ENCODE results near the gene MCIDAS. TPM values are rescaled to one million over a fixed set of nuclear protein-coding genes. Genes with fewer than 3 reads are reported as not detected.

Gene MCIDAS
- total RNA-seq, 2 donors from 2014 or later, result 0.80 TPM; not detected in 1

- Histone ChIP-seq H3K27ac (no peak overlapping the region), H3K4me1 (replicated peaks) (peaks cover 3% of the 10 kb centered on the region), H3K27me3 (replicated peaks; ENCODE audit: insufficient read depth) (no peaks in the 10 kb centered on the region), H3K9me3 (no peaks in the 10 kb centered on the region), H3K4me3 (peak overlapping the region; percentile 20 to 35), H3K36me3 (no peaks in the 10 kb centered on the region)
- TF ChIP-seq POLR2AphosphoS5 (IDR thresholded peaks at IDR 0.05), result no peak
- TF ChIP-seq POLR2A (IDR thresholded peaks at IDR 0.05), result no peak
- TF ChIP-seq, protein P1, sequence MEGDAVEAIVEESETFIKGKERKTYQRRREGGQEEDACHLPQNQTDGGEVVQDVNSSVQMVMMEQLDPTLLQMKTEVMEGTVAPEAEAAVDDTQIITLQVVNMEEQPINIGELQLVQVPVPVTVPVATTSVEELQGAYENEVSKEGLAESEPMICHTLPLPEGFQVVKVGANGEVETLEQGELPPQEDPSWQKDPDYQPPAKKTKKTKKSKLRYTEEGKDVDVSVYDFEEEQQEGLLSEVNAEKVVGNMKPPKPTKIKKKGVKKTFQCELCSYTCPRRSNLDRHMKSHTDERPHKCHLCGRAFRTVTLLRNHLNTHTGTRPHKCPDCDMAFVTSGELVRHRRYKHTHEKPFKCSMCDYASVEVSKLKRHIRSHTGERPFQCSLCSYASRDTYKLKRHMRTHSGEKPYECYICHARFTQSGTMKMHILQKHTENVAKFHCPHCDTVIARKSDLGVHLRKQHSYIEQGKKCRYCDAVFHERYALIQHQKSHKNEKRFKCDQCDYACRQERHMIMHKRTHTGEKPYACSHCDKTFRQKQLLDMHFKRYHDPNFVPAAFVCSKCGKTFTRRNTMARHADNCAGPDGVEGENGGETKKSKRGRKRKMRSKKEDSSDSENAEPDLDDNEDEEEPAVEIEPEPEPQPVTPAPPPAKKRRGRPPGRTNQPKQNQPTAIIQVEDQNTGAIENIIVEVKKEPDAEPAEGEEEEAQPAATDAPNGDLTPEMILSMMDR (IDR thresholded peaks at IDR 0.05), result no peak
- intact Hi-C loops (cut with DNase I), result no loop called here
- no peak for DNase-seq (ENCODE audit: low spot score)
- 10% methylated on average over 30 of the region's 30 CpGs for WGBS
These were observed 732 bp upstream of the MCIDAS start for GRCh38 chr5:55227664-55228430.

DNA sequence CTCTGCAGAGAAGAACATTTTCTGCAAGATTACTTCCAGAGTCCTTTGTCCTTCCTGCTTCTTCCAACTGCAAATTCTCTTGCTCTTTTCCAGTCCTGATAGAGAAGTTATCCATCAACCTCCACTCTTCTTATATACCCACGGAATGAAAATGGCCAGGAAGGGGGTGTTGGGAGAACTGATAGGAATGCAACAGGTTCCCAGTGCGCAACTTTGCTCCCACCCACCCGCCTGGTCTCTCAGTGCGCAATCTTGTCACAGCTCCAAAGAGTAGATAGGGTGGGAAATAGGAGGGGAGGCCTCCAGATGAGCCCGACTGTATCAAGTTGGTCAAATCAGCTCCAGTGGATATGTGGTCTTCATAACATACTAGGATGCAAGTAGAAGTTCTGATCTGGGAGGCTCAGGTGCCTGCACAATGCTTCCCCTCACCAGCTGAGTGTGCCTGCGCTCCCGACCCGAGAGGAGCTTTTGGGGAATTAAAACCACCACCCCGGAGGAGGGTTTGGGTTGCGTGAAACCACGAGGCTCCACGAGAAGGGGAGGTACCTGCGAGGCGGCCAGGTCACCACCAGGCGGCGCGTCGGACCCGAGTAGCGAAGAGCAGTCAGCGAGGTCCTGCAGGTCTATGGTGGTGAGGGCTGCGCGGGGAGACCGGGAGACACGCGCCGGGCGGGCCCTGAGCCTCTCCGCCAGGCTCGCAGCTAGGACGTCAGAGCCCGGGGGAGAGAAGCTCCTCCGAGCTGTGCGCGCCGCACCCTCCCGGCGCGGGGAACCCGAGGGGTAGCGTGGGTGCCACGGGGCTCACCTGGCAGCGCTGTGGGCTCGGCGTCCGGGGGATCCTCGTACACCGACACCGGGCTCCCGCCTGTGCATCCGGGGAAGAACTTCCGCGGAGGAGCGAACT lies 835 bp downstream of the MCIDAS start:
- no peak for TF ChIP-seq POLR2AphosphoS5 (IDR thresholded peaks at IDR 0.05)
- TF ChIP-seq, protein P1 (IDR thresholded peaks at IDR 0.05), result peak in 3 of 4 experiments; percentile 15 to 59 (median 41)
- intact Hi-C loops (cut with DNase I), result no loop called here
- Histone ChIP-seq H3K4me3 (peak overlapping the region; percentile 20 to 35), H3K27me3 (replicated peaks; ENCODE audit: insufficient read depth) (peaks cover 6% of the 10 kb centered on the region), H3K4me1 (replicated peaks) (peaks cover 3% of the 10 kb centered on the region), H3K9me3 (no peaks in the 10 kb centered on the region), H3K36me3 (no peaks in the 10 kb centered on the region), H3K27ac (no peak overlapping the region)
- DNase-seq (ENCODE audit: low spot score), result peak; percentile 19
- 7% methylated on average over 51 of the region's 54 CpGs for WGBS

DNA sequence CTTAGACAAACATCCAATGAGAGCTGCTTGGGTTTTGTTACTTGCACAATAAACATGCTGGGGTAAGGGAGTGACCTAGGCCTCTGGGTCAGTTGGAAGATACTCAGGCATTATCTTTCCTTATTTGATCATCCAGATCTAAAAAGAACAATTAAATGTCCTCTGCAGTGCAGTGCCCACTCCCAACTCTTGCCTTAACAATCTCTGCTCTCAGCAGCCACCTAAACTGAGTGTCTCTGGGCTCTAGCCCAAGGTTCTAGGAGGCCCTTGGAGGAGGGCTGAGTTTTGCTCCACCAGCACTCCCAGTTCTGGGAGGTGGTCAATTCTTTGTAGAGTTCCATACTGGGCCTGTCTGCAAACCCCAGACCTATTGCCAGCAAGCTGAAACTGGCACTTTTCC lies 1.8 kb downstream of the MCIDAS start:
- TF ChIP-seq POLR2A (IDR thresholded peaks at IDR 0.05), result no peak
- TF ChIP-seq POLR2AphosphoS5 (IDR thresholded peaks at IDR 0.05), result no peak
- TF ChIP-seq, protein P1 (IDR thresholded peaks at IDR 0.05), result no peak
- H3K4me1 ChIP-seq (replicated peaks), result peaks cover 3% of the 10 kb centered on the region
- no peaks in the 10 kb centered on the region for H3K36me3 ChIP-seq
- intact Hi-C loops (cut with DNase I), result no loop called here
- no peak overlapping the region for H3K4me3 ChIP-seq
- no peak for DNase-seq (ENCODE audit: low spot score)
- H3K27ac ChIP-seq, result no peak overlapping the region
- no peaks in the 10 kb centered on the region for H3K9me3 ChIP-seq
- H3K27me3 ChIP-seq (replicated peaks; ENCODE audit: insufficient read depth), result peaks cover 10% of the 10 kb centered on the region

- no peak for TF ChIP-seq POLR2AphosphoS5 (IDR thresholded peaks at IDR 0.05)
- TF ChIP-seq POLR2A (IDR thresholded peaks at IDR 0.05), result no peak
- TF ChIP-seq, protein P1 (IDR thresholded peaks at IDR 0.05), result no peak
- Histone ChIP-seq H3K4me1 (replicated peaks) (peaks cover 3% of the 10 kb centered on the region), H3K27ac (no peak overlapping the region), H3K9me3 (no peaks in the 10 kb centered on the region), H3K36me3 (no peaks in the 10 kb centered on the region), H3K27me3 (replicated peaks; ENCODE audit: insufficient read depth) (peaks cover 11% of the 10 kb centered on the region), H3K4me3 (no peak overlapping the region)
- WGBS, result 67% methylated on average over 7 of the region's 7 CpGs
- DNase-seq (ENCODE audit: low spot score), result no peak
- intact Hi-C loops (cut with DNase I), result no loop called here
These were observed 3.3 kb downstream of the MCIDAS start for GRCh38 chr5:55223812-55224240.

All from prostate gland (tissue), 2 donors.